Measurements from ENCODE around the gene CHSY3.

The CHSY3 gene

DNA sequence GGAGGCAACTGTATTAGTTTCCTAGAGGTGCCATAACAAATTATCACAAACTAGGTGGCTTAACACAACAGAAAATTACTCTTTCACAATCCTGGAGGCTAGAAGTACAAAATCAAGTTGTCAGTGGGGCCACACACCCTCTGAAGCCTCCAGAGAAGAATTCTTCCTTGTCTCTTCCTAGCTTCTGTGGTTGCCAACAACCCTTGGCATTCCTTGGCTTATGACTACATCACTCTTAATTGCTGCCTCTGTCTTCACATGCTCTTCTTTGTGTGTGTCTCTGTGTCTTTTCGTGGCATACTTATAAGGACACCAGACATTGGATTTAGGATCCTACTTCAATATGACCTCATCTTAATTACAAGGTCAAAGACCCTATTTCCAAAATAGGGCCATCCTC, 327.5 kb downstream of the CHSY3 start:
- no peak for DNase-seq (ENCODE audit: low spot score)

GRCh38 chr5:130234816-130235215, 330.6 kb downstream of the CHSY3 start:
- no peak for TF ChIP-seq CTCF (IDR thresholded peaks at IDR 0.05; ENCODE audit: extremely low read depth, missing control alignments)
- no peak for DNase-seq (ENCODE audit: low spot score)

More for the DNA sequence above, 327.5 kb downstream of the CHSY3 start:
- TF ChIP-seq CTCF (IDR thresholded peaks at IDR 0.05; ENCODE audit: extremely low read depth, missing control alignments) = no peak
